Liver (tissue), 9 donors: Measurements from ENCODE around the gene VTCN1. TPM values are rescaled to one million over a fixed set of nuclear protein-coding genes. Genes with fewer than 3 reads are reported as not detected.

Experiments
- DNase-seq: peaks from one replicate; pipeline ENCODE4 v3.0.0-alpha.2; 2017; ENCODE audit warnings: low spot score
- H3K27ac ChIP-seq, 2 donors: one replicate each; pipeline ENCODE4 v1.7.0; 2013; ENCODE audit warnings: inconsistent platforms in 2 of 2, low read length in 2 of 2, control low read depth in 1 of 2, low read depth in 1 of 2, mild to moderate bottlenecking in 1 of 2
- H3K27me3 ChIP-seq, 4 donors: one replicate each; pipeline versions ENCODE4 v1.6.1 to v1.7.0; 2013; ENCODE audit warnings: low read length in 3 of 4, inconsistent platforms in 1 of 4, mild to moderate bottlenecking in 1 of 4, moderate library complexity in 1 of 4; ENCODE audit not compliant: control insufficient read depth in 4 of 4, insufficient read depth in 4 of 4
- H3K36me3 ChIP-seq, 4 donors: one replicate each; pipeline versions ENCODE4 v1.6.1 to v1.7.0; 2013; ENCODE audit warnings: low read length in 3 of 4, mild to moderate bottlenecking in 3 of 4, low read depth in 1 of 4, moderate library complexity in 1 of 4; ENCODE audit not compliant: control insufficient read depth in 4 of 4, insufficient read depth in 3 of 4
- H3K4me1 ChIP-seq, 4 donors: one replicate each; pipeline versions ENCODE4 v1.6.1 to v1.7.0; 2013; ENCODE audit warnings: low read length in 3 of 4, mild to moderate bottlenecking in 3 of 4, moderate library complexity in 1 of 4; ENCODE audit not compliant: control insufficient read depth in 4 of 4, insufficient read depth in 4 of 4
- H3K4me3 ChIP-seq, 3 donors: one replicate each; pipeline versions ENCODE4 v1.6.1 to v1.7.0; 2013; ENCODE audit warnings: low read length in 3 of 3, control low read depth in 1 of 3, low read depth in 1 of 3, mild to moderate bottlenecking in 1 of 3
- H3K9ac ChIP-seq, 2 donors: one replicate each; pipeline ENCODE4 v1.7.0; 2013; ENCODE audit warnings: low read length in 2 of 2, mild to moderate bottlenecking in 2 of 2, moderate library complexity in 2 of 2, control low read depth in 1 of 2, low read depth in 1 of 2
- H3K9me3 ChIP-seq, 4 donors: one replicate each; pipeline versions ENCODE4 v1.6.1 to v1.7.0; 2013; ENCODE audit warnings: low read length in 3 of 4; ENCODE audit not compliant: control insufficient read depth in 4 of 4
- ATF3 ChIP-seq: IDR thresholded peaks from 2 replicates; pipeline ENCODE4 v1.6.1; 2016; ENCODE audit warnings: antibody characterized with exemption
- CTCF ChIP-seq: fragments of 150-350 bp; IDR thresholded peaks from 2 replicates; pipeline ENCODE4 v1.5.1; 2017; ENCODE audit warnings: improper control_type of control experiment, low read depth, low read length; ENCODE audit not compliant: missing input control
- EGR1 ChIP-seq, 2 donors: IDR thresholded peaks; 2 replicates each; pipeline ENCODE4 v1.6.1; 2016 to 2018; ENCODE audit warnings: antibody characterized with exemption in 2 of 2, low read depth in 2 of 2
- FOXA2 ChIP-seq: IDR thresholded peaks from 2 replicates; pipeline ENCODE4 v1.6.1; 2016; ENCODE audit warnings: antibody characterized with exemption
- GABPA ChIP-seq, 2 donors: IDR thresholded peaks in 1 of 2; conservative IDR thresholded peaks in 1 of 2; 2 replicates each; pipeline ENCODE4 v1.6.1; 2016; ENCODE audit warnings: antibody characterized with exemption in 2 of 2, mild to moderate bottlenecking in 1 of 2, moderate library complexity in 1 of 2
- HNF4A ChIP-seq, 2 donors: conservative IDR thresholded peaks; 2 replicates each; pipeline ENCODE4 v1.6.1; 2016; ENCODE audit warnings: antibody characterized with exemption in 2 of 2, mild to moderate bottlenecking in 2 of 2
- HNF4G ChIP-seq: IDR thresholded peaks from 2 replicates; pipeline ENCODE4 v1.6.1; 2016; ENCODE audit warnings: antibody characterized with exemption
- JUND ChIP-seq, 2 donors: IDR thresholded peaks; 2 replicates each; pipeline ENCODE4 v1.6.1; 2016; ENCODE audit warnings: antibody characterized with exemption in 2 of 2
- MAX ChIP-seq: IDR thresholded peaks from 2 replicates; pipeline ENCODE4 v1.6.1; 2016; ENCODE audit warnings: antibody characterized with exemption
- REST ChIP-seq: IDR thresholded peaks from 2 replicates; pipeline ENCODE4 v1.6.1; 2016; ENCODE audit warnings: antibody characterized with exemption, mild to moderate bottlenecking
- RXRA ChIP-seq, 2 donors: IDR thresholded peaks; 2 replicates each; pipeline ENCODE4 v1.6.1; 2017 to 2018; ENCODE audit warnings: antibody characterized with exemption in 2 of 2, mild to moderate bottlenecking in 1 of 2
- SP1 ChIP-seq: IDR thresholded peaks from 2 replicates; pipeline ENCODE4 v1.6.1; 2018; ENCODE audit warnings: antibody characterized with exemption, mild to moderate bottlenecking
- TAF1 ChIP-seq: conservative IDR thresholded peaks from 2 replicates; pipeline ENCODE4 v1.6.1; 2016; ENCODE audit warnings: antibody characterized with exemption, mild to moderate bottlenecking
- YY1 ChIP-seq: IDR thresholded peaks from 2 replicates; pipeline ENCODE4 v1.6.1; 2016; ENCODE audit warnings: antibody characterized with exemption, mild to moderate bottlenecking
- ZBTB33 ChIP-seq: IDR thresholded peaks from 2 replicates; pipeline ENCODE4 v1.6.1; 2016; ENCODE audit warnings: antibody characterized with exemption
- WGBS: extraction: QIAGEN DNeasy Blood & Tissue Kit; methylation state at CpG from one replicate; pipeline ENCODE4 v1.1.7; 2013; 5-methylcytosine and 5-hydroxymethylcytosine counted together
- polyA plus RNA-seq, 2 donors: library from polyadenylated mRNA; stranded (reverse) in 1 of 2; unstranded in 1 of 2; fragments of 200-250 nt in 1 of 2; fragments of >200 nt in 1 of 2; fragmentation: Nextera tagmentation in 1 of 2; extraction: Ambion mirVana in 1 of 2; gene quantifications; one replicate each; pipeline versions ENCODE4 v1.2.1 to v1.2.3, GENCODE V29; 2013 to 2015
- total RNA-seq, 2 donors: library from RNA; depleted of rRNA; stranded (reverse); fragments of >200 nt; gene quantifications; one replicate each; pipeline ENCODE4 v1.2.3, GENCODE V29; 2014
- donor health status: healthy.
- donor health status: healthy.
- donor health status: healthy.
- donor health status: healthy.
- donor health status: healthy.

VTCN1 gene
- total and polyA plus RNA-seq, 4 donors: 0.28 to 1.0 (median 0.45) TPM

GRCh38 chr1:117173691-117174090 lies 37.0 kb downstream of the VTCN1 start:
- Histone ChIP-seq H3K9ac (no peak overlapping the region), H3K27ac (no peak overlapping the region), H3K27me3 (no peaks in the 10 kb centered on the region), H3K4me3 (no peak overlapping the region), H3K36me3 (no peaks in the 10 kb centered on the region), H3K4me1 (no peaks in the 10 kb centered on the region), H3K9me3 (no peaks in the 10 kb centered on the region)
- 77% methylated on average over 6 of the region's 6 CpGs for WGBS
- TF ChIP-seq HNF4A (conservative IDR thresholded peaks at IDR 0.05) (no peak), REST (no peak), YY1 (no peak), EGR1 (IDR thresholded peaks at IDR 0.05; ENCODE audit: low read depth in 2 of 2) (no peak), MAX (no peak), JUND (IDR thresholded peaks at IDR 0.05) (no peak), ZBTB33 (no peak), SP1 (no peak), RXRA (IDR thresholded peaks at IDR 0.05) (no peak), CTCF (no peak), GABPA (IDR thresholded peaks at IDR 0.05 in 1 of 2, conservative IDR thresholded peaks at IDR 0.05 in 1 of 2) (no peak), HNF4G (no peak), FOXA2 (no peak)
- no peak for DNase-seq

GRCh38 chr1:117173006-117173405 lies 37.7 kb downstream of the VTCN1 start:
- no peak overlapping the region for H3K9ac ChIP-seq
- H3K36me3 ChIP-seq: no peaks in the 10 kb centered on the region
- no peak overlapping the region for H3K4me3 ChIP-seq
- DNase-seq: no peak
- WGBS: 96% methylated on average over 10 of the region's 10 CpGs
- no peaks in the 10 kb centered on the region for H3K9me3 ChIP-seq
- no peaks in the 10 kb centered on the region for H3K27me3 ChIP-seq
- H3K27ac ChIP-seq: no peak overlapping the region
- no peaks in the 10 kb centered on the region for H3K4me1 ChIP-seq
- no peak for TF ChIP-seq TAF1
- TF ChIP-seq EGR1 (IDR thresholded peaks at IDR 0.05; ENCODE audit: low read depth in 2 of 2): no peak
- no peak for TF ChIP-seq CTCF
- no peak for TF ChIP-seq FOXA2
- no peak for TF ChIP-seq ATF3
- no peak for TF ChIP-seq HNF4A (conservative IDR thresholded peaks at IDR 0.05)
- TF ChIP-seq MAX: no peak
- TF ChIP-seq HNF4G: no peak
- no peak for TF ChIP-seq ZBTB33
